NCI-H345 (cell line): ENCODE results near the gene RPRD1A.
"Not testable (repeated sequence)": the region's sequence is repeated elsewhere in the genome, so short reads cannot be mapped to it uniquely, and the experiment has no call there.

ENCODE experiments used
- DNase-seq: peaks from one replicate; lab custom pipeline; 2025; lab: John Stamatoyannopoulos, UW

Gene RPRD1A

DNA sequence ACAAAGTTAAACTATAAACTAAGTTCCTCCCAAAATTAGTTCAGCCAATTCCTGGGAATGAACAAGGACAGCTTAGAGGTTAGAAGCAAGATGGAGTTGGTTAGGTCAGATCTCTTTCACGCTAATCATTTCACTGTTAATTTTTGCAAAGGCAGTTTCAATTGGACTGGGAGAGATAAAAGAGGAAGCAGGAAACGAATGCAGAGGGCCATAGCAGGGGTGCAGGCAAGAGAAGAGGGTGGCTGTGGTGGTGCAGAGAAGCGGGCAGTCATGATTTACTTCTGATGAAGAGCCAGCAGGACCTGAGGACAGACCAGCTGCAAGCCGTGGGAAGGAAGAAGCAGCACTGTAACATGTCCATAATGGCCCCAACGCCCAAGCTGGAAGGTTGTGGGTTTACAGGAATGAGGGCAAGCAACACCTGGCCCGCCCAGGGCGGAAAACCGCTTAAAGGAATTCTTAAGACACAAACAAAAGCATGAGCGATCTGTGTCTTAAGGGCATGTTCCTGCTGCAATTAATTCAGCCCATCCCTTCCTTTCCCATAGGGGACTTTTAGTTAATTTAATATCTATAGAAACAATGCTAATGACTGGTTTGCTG lies 99.0 kb downstream of the RPRD1A start:
- DNase-seq: no peak

DNA sequence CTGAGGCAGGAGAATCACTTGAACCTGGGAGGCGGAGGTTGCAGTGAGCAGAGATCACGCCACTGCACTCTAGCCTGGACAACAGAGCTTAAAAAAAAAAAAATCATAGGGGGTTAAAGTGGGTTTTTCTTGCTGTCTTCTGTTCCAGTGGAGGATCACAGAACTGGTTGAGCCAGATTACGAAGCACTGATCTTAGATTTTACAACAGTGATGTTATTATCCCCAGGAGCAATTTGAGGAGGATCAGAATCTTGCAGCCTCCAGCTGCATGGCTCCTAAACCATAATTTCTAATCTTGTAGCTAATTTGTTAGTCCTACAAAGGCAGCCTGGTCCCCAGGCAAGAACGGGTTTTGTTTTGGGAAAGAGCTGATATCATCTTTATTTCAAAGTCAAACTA lies 99.5 kb downstream of the RPRD1A start:
- DNase-seq: not testable (repeated sequence)

DNA sequence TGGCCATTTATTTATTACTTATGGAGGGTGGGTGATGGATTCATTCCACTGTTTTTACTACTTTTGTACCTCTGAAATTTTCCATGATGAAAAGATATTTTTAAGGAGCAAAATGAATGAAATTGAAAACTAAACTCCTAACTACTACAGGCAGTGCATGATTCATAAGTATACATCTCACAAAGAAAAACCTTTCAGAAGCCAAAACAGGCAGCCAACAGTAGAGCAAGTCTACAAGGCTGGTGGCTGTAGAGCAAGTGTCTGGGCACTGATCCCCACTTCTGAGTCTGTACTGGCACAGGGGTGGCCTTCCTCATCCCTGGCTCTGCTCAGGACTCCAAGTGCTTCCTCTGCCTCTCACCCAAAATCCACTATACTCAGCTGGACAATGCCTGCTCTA lies 103.0 kb downstream of the RPRD1A start:
- DNase-seq: no peak

DNA sequence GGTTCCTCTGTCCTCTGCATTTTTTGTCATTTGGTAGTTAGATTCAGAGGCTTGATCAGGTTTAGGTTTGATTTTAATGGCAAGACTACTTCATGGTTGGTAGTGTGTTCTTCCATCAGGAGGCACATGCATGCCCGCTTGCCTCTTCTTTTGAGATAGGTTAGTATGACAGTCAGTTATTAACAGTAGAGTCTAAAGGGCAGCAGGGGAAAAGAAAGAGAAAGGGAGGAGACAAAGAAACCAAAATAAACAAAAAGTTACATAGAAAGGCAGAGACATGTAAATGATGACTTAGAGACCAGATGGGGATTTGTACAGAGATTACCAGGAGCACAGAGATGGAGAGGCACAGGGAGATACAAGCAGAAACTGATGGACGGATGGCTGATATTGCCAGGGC lies 105.0 kb downstream of the RPRD1A start:
- no peak for DNase-seq

DNA sequence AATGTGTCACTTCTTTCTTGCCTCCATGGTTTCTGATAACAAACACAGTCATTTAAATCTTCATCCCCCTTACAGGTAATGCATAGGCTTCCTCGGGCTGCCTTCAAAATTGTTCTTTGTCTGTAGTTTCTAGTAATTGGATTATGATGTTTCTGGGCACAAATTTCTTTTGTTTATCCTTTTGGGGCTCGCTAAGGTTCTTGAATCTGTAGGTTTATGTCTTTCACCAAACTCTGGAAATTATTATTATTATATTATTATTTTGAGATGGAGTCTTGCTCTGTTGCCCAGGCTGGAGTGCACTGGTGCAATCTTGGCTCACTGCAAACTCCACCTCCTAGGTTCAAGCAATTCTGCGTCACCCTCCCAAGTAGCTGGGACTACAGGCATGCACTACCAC lies 111.1 kb downstream of the RPRD1A start:
- no peak for DNase-seq

DNA sequence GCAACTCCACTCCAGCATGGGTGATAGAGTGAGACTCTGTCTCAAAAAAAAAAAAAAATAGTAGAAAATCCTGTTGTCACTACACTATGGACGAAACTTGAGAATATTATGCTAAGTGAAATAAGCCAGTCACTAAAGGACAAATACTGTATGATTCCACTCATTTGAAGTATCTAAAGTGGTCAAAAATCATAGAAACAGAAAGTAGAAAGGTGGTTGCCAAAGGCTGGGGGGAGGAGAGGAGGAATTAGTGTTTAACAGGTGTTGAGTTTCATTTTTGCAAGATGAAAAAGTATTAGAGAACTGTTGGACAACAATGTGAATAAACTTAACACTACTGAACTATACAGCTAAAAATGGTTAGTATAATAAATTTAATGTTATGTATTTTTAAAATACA lies 113.7 kb downstream of the RPRD1A start:
- DNase-seq: no peak

DNA sequence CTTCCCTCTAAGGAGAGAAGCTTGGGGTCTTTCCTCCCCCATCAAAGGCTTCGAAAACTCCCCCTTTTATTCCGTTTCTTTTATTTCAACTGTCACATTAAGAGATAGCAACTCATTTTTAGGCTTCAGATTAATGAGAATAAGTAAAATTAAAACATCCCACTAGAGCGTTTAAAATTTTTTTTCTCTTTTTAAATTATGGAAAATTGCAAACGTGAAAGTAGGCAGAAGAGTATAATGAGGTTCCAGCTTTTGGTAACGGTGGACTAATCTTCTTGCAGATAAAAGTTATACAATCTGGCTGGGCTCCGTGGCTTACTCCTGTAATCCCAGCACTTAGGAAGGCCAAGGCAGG lies 116.8 kb downstream of the RPRD1A start:
- no peak for DNase-seq

DNA sequence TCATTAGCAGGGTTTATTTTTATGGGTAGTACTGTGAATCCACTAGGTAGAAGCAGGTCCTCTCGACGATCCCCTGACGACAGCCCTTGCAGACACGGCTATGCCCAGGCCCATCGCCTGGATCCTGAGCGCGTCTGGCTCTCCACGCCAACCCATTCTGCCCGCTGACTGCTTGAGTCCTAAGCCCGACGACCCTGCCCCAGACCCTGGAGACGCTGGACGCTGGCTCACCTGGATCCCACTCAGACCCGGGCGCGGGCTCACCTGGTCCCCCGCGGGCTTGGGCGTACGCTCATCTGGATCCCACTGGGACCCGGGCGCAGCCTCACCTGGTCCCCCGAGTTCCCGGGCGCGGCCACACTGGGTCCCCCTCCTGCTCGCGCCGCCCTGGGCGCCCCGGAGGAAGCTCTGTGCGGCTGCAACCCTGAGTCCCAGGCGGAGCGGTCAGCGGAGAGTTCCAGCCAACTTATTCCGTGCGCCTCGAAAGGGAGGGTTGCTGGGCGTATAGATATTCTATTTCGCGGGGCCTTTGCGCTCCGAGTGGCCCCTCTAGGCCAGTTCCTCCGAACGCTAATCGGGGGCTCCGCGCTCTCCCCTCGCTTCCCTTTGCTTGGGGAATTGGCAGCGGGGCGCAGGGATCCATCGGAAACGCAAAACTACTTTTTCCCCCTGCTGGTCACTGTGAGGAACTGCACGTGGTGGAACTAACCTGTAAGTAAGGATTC lies 117.3 kb downstream of the RPRD1A start:
- DNase-seq: peak; percentile 79

DNA sequence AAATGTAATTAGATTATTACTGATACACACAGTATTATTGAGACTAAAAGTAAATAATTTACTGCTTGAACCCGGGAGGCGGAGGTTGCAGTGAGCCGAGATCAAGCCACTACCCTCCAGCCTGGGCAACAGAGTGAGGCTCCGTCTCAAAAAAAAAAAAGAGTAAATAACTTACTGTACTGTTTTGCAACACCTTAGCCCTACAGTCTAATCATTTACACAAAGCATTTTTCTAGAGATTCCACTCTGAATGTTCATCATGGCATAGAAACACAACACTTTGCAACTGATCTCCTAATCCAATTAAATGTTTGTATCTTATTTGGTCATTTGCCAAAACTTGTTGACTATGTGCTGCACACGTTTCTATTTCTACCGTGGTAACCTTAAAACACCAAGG lies 118.3 kb downstream of the RPRD1A start:
- no peak for DNase-seq

DNA sequence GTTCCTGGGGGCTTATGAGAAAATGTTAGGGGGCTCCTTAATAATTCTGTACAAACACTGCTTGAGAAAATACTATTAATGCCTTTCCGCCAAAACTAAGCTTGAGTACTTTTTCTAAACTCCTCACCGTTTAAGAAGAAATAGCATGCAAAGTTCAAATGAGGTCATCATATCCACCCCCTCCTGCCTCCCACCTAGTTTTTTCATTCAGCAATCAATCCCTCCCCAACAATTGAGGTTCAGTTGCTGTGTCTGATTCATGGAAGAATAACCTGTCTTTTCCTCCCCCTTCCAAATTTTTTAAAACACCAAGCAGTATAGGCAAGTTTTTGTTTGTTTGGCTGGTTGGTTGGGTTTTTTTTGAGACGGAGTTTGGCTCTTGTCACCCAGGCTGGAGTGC lies 119.3 kb downstream of the RPRD1A start:
- DNase-seq: no peak

DNA sequence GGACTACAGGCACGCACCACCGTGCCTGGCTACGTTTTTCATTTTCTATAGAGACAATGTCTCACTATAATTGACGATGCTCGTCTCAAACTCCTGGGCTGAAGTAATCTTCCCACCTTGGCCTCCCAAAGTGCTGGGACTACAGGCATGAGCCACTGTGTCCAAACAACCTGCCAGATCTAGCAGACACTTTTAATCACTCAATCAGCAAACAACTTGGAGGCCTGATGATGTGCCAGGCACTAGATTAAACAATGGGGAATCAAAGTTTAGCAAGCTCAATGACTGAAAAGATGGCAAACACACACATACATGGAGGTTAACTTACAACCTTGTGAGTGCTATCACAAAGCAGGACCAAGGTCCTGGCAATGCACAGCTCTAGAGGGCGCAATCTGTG lies 124.7 kb downstream of the RPRD1A start:
- DNase-seq: no peak

DNA sequence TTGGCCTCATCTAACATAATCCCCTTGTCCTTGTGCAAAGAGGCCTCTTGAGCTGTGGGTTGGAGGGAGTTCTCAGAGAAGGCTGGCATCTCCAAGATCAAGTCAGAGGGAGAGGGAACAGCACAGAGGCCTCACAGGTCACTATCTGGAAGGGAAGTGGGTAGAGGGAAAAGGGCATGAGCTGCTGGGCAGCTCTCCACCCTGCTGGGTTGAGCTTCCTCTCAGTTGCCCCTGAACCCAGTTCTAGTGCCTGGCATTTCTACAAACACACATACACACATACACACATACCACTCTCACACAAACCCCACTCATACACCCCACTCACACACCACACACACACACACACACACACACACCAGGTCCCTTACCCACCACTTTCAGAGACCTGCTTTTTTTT lies 125.2 kb downstream of the RPRD1A start:
- no peak for DNase-seq

DNA sequence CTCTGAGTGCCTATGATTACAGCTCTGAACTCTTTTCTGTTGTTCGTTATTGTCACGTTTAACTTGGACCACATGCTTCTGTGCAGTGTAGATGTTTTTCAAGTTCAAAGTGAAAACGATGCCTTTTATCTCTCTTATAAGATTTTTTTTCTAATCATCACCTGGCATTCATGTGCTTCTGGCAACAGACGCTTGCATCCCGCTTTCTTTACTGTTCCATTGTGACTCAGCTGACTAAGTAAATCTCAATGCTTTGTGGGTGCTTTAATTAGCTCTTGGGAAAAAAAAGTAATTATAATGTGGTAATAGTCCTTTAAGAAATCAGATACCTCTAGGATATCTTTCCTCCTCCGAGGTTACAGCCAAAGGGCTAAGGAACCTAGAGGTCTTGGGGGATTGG lies 126.1 kb downstream of the RPRD1A start:
- DNase-seq: no peak
